Measurements from ENCODE around the gene SH2D3C. TPM values are rescaled to one million over a fixed set of nuclear protein-coding genes. Genes with fewer than 3 reads are reported as not detected.

SH2D3C gene
- total and polyA plus RNA-seq, 9 of the 15 experiments (the other 6 are each of a cell fraction or from before 2014, with no cell fraction given), result 0.03 to 1.2 (median 0.22) TPM; not detected in 1

DNA sequence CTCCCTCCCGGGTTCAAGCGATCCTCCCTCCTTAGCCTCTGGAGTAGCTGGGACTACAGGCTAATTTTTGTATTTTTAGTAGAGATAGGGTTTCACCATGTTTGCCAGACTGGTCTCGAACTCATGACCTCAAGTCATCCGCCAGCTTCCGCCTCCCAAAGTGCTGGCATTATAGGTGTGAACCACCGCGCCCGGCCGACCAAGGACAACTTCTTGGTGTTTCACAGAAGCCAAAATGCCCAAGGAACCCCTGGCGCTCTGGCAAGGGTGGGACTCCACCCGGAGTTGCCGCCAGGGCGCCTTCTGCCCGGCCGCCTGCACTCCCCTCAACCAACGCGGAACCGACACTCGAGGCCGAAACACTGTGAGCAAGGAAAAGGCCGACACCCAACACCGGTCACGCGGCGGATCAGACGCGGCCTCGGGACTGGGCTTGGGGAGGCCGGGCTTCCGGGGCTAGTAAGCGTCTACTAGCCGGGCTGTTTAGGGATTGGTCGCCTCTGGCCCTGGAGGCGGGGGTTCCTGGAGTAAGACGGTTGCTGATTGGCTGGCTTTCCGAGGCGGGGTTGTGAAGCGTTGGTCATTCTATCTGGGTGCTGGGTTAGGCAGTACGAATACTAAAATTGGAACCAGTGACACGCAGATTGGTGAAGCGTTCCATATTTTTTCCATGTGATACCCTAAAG lies 79.3 kb downstream of the SH2D3C start (continued):
- TF ChIP-seq SP2 (IDR thresholded peaks at IDR 0.05; ENCODE audit: extremely low read depth, low read depth, low read length, poor library complexity, severe bottlenecking) (peak; percentile 67), GABPA (tag; conservative IDR thresholded peaks at IDR 0.05; ENCODE audit: low read depth) (peak; percentile 77), MAZ (CRISPR knock-in tag; conservative IDR thresholded peaks at IDR 0.05 in 1 of 2, IDR thresholded peaks at IDR 0.05 in 1 of 2) (peak; percentile 62 to 81), CCNT2 (IDR thresholded peaks at IDR 0.05; ENCODE audit: borderline replicate concordance, extremely low read depth, insufficient read length, low read depth, low read length) (peak; percentile 19), WHSC1 (IDR thresholded peaks at IDR 0.05; ENCODE audit: low read length) (no peak), NONO (IDR thresholded peaks at IDR 0.05; ENCODE audit: low read depth in 2 of 2, low read length in 1 of 2) (no peak), OTX1 (CRISPR knock-in tag; IDR thresholded peaks at IDR 0.05) (peak; percentile 70; the same call in 1 of the 2 replicates), RFX7 (CRISPR knock-in tag; IDR thresholded peaks at IDR 0.05) (no peak), STAT5B (CRISPR knock-in tag; IDR thresholded peaks at IDR 0.05) (no peak), CREM (IDR thresholded peaks at IDR 0.05; ENCODE audit: low read depth) (peak; percentile 73), KLF16 (IDR thresholded peaks at IDR 0.05) (no peak), ZNF24 (IDR thresholded peaks at IDR 0.05) (peak; percentile 47; the same call in 1 of the 2 replicates), NR4A1 (CRISPR knock-in tag; IDR thresholded peaks at IDR 0.05) (peak; percentile 83; the same call in 1 of the 2 replicates), NR4A1 (tag; IDR thresholded peaks at IDR 0.05) (peak; percentile 90), ASH1L (IDR thresholded peaks at IDR 0.05; ENCODE audit: borderline replicate concordance, low read depth, partially characterized antibody) (peak; percentile 87), RHOXF2B (CRISPR knock-in tag; conservative IDR thresholded peaks at IDR 0.05) (no peak), CTBP1 (IDR thresholded peaks at IDR 0.05; ENCODE audit: borderline replicate concordance) (peak; percentile 45; the same call in 1 of the 2 replicates), RB1 (IDR thresholded peaks at IDR 0.05; ENCODE audit: low read depth) (no peak), BCOR (IDR thresholded peaks at IDR 0.05) (peak; percentile 65; the same call in 1 of the 2 replicates), ZNF449 (CRISPR knock-in tag; IDR thresholded peaks at IDR 0.05) (no peak)
- TF ChIP-seq, protein P1, sequence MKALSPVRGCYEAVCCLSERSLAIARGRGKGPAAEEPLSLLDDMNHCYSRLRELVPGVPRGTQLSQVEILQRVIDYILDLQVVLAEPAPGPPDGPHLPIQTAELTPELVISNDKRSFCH (CRISPR knock-in tag; IDR thresholded peaks at IDR 0.05), result no peak
- TF ChIP-seq, protein P1 (tag; IDR thresholded peaks at IDR 0.05), result peak; percentile 95
- TF ChIP-seq, protein P2, sequence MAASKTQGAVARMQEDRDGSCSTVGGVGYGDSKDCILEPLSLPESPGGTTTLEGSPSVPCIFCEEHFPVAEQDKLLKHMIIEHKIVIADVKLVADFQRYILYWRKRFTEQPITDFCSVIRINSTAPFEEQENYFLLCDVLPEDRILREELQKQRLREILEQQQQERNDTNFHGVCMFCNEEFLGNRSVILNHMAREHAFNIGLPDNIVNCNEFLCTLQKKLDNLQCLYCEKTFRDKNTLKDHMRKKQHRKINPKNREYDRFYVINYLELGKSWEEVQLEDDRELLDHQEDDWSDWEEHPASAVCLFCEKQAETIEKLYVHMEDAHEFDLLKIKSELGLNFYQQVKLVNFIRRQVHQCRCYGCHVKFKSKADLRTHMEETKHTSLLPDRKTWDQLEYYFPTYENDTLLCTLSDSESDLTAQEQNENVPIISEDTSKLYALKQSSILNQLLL (CRISPR knock-in tag; IDR thresholded peaks at IDR 0.05; ENCODE audit: borderline replicate concordance), result no peak
- TF ChIP-seq, protein P3, sequence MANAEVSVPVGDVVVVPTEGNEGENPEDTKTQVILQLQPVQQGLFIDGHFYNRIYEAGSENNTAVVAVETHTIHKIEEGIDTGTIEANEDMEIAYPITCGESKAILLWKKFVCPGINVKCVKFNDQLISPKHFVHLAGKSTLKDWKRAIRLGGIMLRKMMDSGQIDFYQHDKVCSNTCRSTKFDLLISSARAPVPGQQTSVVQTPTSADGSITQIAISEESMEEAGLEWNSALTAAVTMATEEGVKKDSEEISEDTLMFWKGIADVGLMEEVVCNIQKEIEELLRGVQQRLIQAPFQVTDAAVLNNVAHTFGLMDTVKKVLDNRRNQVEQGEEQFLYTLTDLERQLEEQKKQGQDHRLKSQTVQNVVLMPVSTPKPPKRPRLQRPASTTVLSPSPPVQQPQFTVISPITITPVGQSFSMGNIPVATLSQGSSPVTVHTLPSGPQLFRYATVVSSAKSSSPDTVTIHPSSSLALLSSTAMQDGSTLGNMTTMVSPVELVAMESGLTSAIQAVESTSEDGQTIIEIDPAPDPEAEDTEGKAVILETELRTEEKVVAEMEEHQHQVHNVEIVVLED (CRISPR knock-in tag; IDR thresholded peaks at IDR 0.05), result peak; percentile 52; the same call in 1 of the 2 replicates

Measured in K562 (cell line).